HepG2 (cell line): Measurements from ENCODE around the gene MADCAM1. TPM values are rescaled to one million over a fixed set of nuclear protein-coding genes. Genes with fewer than 3 reads are reported as not detected.
A peak's percentile ranks its signal among the peaks of the same experiment; 100 is the strongest.

Experiments used
- ATAC-seq: fragments of 200-7000 bp; cut with Tn5 transposase; 3 replicates; pipeline ENCODE4 v1.9.1; 2020; ENCODE audit warnings: mild to moderate bottlenecking, moderate library complexity
- BruUV-seq: library from RNA; stranded (reverse); fragments of 400-500 nt; replicated peaks from 2 replicates; lab custom pipeline; 2021; lab: Mats Ljungman, UMichigan
- CTCF ChIA-PET: fragments of 300-600 bp; formaldehyde crosslinking; extraction: SDS; loops from one replicate; lab custom pipeline; 2021; ENCODE audit warnings: low total read pairs, inconsistent platforms, low intra/inter-chr PET ratio; lab: Yijun Ruan, JAX
- POLR2A ChIA-PET: fragments of 350-600 bp; sonication (Branson Sonifier 250); formaldehyde crosslinking; loops from one replicate; lab custom pipeline; 2020; ENCODE audit warnings: antibody characterized with exemption, inconsistent platforms; lab: Yijun Ruan, JAX
- DNase-seq: peaks from one replicate; pipeline ENCODE4 v3.0.0-alpha.2; 2015; ENCODE audit warnings: low spot score
- FAIRE-seq: peaks from 3 replicates; lab custom pipeline; 2011; peaks lifted over from hg19 to GRCh38; lab: Jason Lieb, UNC
- H2AFZ ChIP-seq: one replicate; pipeline ENCODE4 v1.6.1; 2011; ENCODE audit warnings: low read length, inconsistent platforms
- H3K27ac ChIP-seq: fragments of 300-600 bp; 3 replicates; pipeline ENCODE4 v1.8.0; 2011; ENCODE audit warnings: mixed run types, mild to moderate bottlenecking, mixed read lengths, low read length, inconsistent platforms; ENCODE audit not compliant: insufficient read depth; ENCODE audit errors: extremely low read length
- H3K27me3 ChIP-seq, 2 experiments: fragments of 200-600 bp in 1 of 2; 2 replicates in 1 of 2; 3 replicates in 1 of 2; pipeline versions ENCODE4 v1.6.0 to v1.8.0; 2011; ENCODE audit warnings: low read length in 2 of 2, mild to moderate bottlenecking in 2 of 2, moderate library complexity in 2 of 2, inconsistent platforms in 1 of 2; ENCODE audit not compliant: insufficient read depth in 2 of 2, control insufficient read depth in 1 of 2
- H3K36me3 ChIP-seq, 2 experiments: fragments of 200-600 bp in 1 of 2; replicated peaks in 1 of 2; 2 replicates in 1 of 2; 3 replicates in 1 of 2; pipeline versions ENCODE4 v1.5.1 to v1.8.0; 2011; ENCODE audit warnings: low read length in 2 of 2, inconsistent platforms in 1 of 2; ENCODE audit not compliant: insufficient read depth in 2 of 2, control insufficient read depth in 1 of 2
- H3K4me1 ChIP-seq: 2 replicates; pipeline ENCODE4 v1.5.1; 2012; ENCODE audit warnings: low read length, inconsistent platforms; ENCODE audit not compliant: insufficient read depth
- H3K4me2 ChIP-seq: 2 replicates; pipeline ENCODE4 v1.6.0; 2011; ENCODE audit warnings: low read depth, low read length, inconsistent platforms
- H3K4me3 ChIP-seq, 3 experiments: fragments of 200-600 bp in 1 of 3; sonication (generic), shearing (Covaris generic) in 1 of 3; replicated peaks in 1 of 3; 2 replicates each; pipeline ENCODE4 v1.5.1; 2011 to 2016; ENCODE audit warnings: low read length in 3 of 3, inconsistent platforms in 2 of 3, low read depth in 2 of 3, mild to moderate bottlenecking in 2 of 3, control low read depth in 1 of 3, mixed read lengths in 1 of 3; ENCODE audit not compliant: insufficient read depth in 1 of 3
- H3K79me2 ChIP-seq: one replicate; pipeline ENCODE4 v1.6.1; 2011; ENCODE audit warnings: low read length, inconsistent platforms; ENCODE audit not compliant: insufficient read depth
- H3K9ac ChIP-seq: 2 replicates; pipeline ENCODE4 v1.6.0; 2011; ENCODE audit warnings: mild to moderate bottlenecking, low read depth, low read length, inconsistent platforms; ENCODE audit not compliant: insufficient read depth
- H3K9me3 ChIP-seq: 2 replicates; pipeline ENCODE4 v1.5.1; 2012; ENCODE audit warnings: mild to moderate bottlenecking, low read length
- H4K20me1 ChIP-seq: 2 replicates; pipeline ENCODE4 v1.6.0; 2011; ENCODE audit warnings: inconsistent platforms, mild to moderate bottlenecking, low read length, moderate library complexity; ENCODE audit not compliant: insufficient read depth
- AGO2 ChIP-seq: fragments of 200-400 bp; formaldehyde crosslinking; optimal IDR thresholded peaks from 2 replicates; pipeline ENCODE3; 2017; ENCODE audit warnings: mild to moderate bottlenecking, low read depth, low read length, moderate library complexity
- NFE2L2 ChIP-seq: fragments of 150-350 bp; IDR thresholded peaks from 2 replicates; pipeline ENCODE4 v1.6.1; 2014; ENCODE audit warnings: low read length
- RBFOX2 ChIP-seq: fragments of 200-400 bp; formaldehyde crosslinking; IDR thresholded peaks from 2 replicates; pipeline ENCODE4 v1.6.1; 2017; ENCODE audit warnings: low read depth, mild to moderate bottlenecking, low read length
- TBX2 ChIP-seq: sonication (generic); formaldehyde crosslinking; IDR thresholded peaks from 2 replicates; pipeline ENCODE4 v1.5.0; 2020; ENCODE audit warnings: missing genetic modification reagents, mild to moderate bottlenecking, borderline replicate concordance
- ZC3H13 ChIP-seq: sonication (generic); formaldehyde crosslinking; IDR thresholded peaks from 2 replicates; pipeline ENCODE4 v1.8.1; 2023; ENCODE audit warnings: mild to moderate bottlenecking, missing genetic modification reagents, moderate library complexity
- WGBS: methylation state at CpG from one replicate; pipeline ENCODE4 v1.1.6; 2017; ENCODE audit warnings: low lambda C conversion rate; 5-methylcytosine and 5-hydroxymethylcytosine counted together
- in situ Hi-C: cut with HindIII; loops from 2 replicates; pipeline ENCODE4 v1.10.0; 2017; ENCODE audit warnings: low pct_unique_long_range_greater_than_20kb; ENCODE audit not compliant: extremely low pct_ligation_motif_present
- intact Hi-C: fragments of 100-400 bp; cut with micrococcal nuclease; formaldehyde crosslinking; loops from one replicate; pipeline ENCODE4 v1.10.0; 2022; ENCODE audit not compliant: unreplicated experiment
- polyA plus RNA-seq, 8 experiments: library from polyadenylated mRNA; depleted of rRNA in 3 of 8; stranded (reverse) in 7 of 8; unstranded in 1 of 8; fragments of >200 nt; fragmentation: Illumina TruSeq in 4 of 8; extraction: Trizol in 4 of 8; gene quantifications; 2 replicates each; pipeline versions ENCODE4 v1.2.1 to v1.2.3, GENCODE V29; 2011 to 2016; ENCODE audit warnings: low read depth in 4 of 8, missing spikeins in 1 of 8, mixed read lengths in 1 of 8; ENCODE audit not compliant: insufficient read depth in 1 of 8
- total RNA-seq, 5 experiments: library from RNA; depleted of rRNA; stranded (reverse); fragments of >200 nt; fragmentation: Illumina TruSeq; extraction: Trizol; gene quantifications; 2 replicates each; pipeline ENCODE4 v1.2.3, GENCODE V29; 2016; ENCODE audit warnings: low read depth in 1 of 5

Gene MADCAM1
- total and polyA plus RNA-seq, 2 of the 13 experiments (the other 11 are each of a cell fraction or from before 2014, with no cell fraction given) = 0.29 to 0.33 TPM

DNA sequence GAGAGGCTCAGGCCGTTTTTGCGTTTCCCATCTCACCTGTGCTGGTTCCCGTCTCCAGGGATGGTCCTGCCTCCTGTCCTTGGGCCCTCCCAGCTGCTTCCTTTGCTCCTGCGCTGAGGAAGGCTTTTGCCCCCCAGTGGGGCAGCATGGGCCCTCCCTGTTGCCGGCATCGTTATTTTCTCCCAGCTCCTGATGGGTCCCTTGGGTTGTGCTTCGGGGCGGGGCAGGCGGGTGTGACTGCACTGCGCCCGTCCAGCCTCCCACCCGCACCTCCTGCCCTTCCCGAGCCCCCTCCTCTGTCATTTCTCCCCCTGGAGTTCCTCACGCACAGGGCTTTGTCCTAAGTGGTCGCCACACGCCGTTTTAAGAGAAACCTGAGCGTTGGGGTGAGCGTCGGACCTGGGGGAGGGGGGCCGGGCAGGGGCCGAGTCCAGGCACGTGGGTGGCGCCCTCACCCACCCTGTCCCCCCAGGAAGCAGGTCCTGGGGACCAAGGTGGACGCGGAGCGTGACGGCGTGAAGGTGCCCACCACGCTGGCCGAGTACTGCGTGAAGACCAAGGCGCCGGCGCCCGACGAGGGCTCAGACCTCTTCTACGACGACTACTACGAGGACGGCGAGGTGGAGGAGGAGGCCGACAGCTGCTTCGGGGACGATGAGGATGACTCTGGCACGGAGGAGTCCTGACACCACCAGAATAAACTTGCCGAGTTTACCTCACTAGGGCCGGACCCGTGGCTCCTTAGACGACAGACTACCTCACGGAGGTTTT is 44.8 kb downstream of the MADCAM1 start:
- no peak for FAIRE-seq
- no peak overlapping the region for H3K4me2 ChIP-seq
- BruUV-seq = TSS peak; percentile 38
- peaks cover 10 to 39% of the 10 kb centered on the region in 2 experiments; a peak in 4 of 5 replicates for H3K36me3 ChIP-seq
- H3K9ac ChIP-seq = no peak overlapping the region
- H3K4me1 ChIP-seq = no peaks in the 10 kb centered on the region
- peak; percentile 23 for TF ChIP-seq AGO2
- no peak for TF ChIP-seq TBX2 (CRISPR knock-in tag)
- no peak for TF ChIP-seq NFE2L2
- TF ChIP-seq RBFOX2 = 0 out of 2 replicates have a peak, but pooled peaks have one; percentile 36
- POLR2A ChIA-PET = interaction anchor here (1.4 kb wide), 1 partner anchor 10 kb away, joined by 5 read pairs; no protein-coding TSS in a partner anchor
- in situ Hi-C loops = no loop called here
- no peaks in the 10 kb centered on the region for H3K9me3 ChIP-seq
- no peak overlapping the region for H3K27ac ChIP-seq
- no peak overlapping the region for H3K4me3 ChIP-seq
- H2AFZ ChIP-seq = no peak overlapping the region
- no peaks in the 10 kb centered on the region for H3K79me2 ChIP-seq
- intact Hi-C loops = no loop called here
- peaks cover 6% of the 10 kb centered on the region; the same call in 1 of the 2 replicates for H4K20me1 ChIP-seq
- ATAC-seq = no peak
- no peak for DNase-seq
- no peaks in the 10 kb centered on the region for H3K27me3 ChIP-seq
- 96% methylated on average over 51 of the region's 51 CpGs for WGBS
- CTCF ChIA-PET = no interaction called here

DNA sequence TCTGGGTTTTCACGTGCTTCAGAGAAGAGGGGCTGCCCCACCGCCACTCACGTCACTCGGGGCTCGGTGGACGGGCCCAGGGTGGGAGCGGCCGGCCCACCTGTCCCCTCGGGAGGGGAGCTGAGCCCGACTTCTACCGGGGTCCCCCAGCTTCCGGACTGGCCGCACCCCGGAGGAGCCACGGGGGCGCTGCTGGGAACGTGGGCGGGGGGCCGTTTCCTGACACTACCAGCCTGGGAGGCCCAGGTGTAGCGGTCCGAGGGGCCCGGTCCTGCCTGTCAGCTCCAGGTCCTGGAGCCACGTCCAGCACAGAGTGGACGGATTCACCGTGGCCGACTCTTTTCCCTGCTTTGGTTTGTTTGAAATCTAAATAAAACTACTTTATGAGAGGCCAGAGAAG is 45.4 kb downstream of the MADCAM1 start:
- FAIRE-seq = no peak
- no peaks in the 10 kb centered on the region for H3K4me1 ChIP-seq
- H4K20me1 ChIP-seq = peaks cover 6% of the 10 kb centered on the region; the same call in 1 of the 2 replicates
- H3K27ac ChIP-seq = no peak overlapping the region
- WGBS = 97% methylated on average over 26 of the region's 26 CpGs
- intact Hi-C loops (no loop called here), in situ Hi-C loops (no loop called here)
- no peak overlapping the region for H3K9ac ChIP-seq
- no peak for TF ChIP-seq ZC3H13 (CRISPR knock-in tag)
- ATAC-seq = no peak
- no peak overlapping the region for H2AFZ ChIP-seq
- no peaks in the 10 kb centered on the region for H3K27me3 ChIP-seq
- no peaks in the 10 kb centered on the region for H3K79me2 ChIP-seq
- H3K36me3 ChIP-seq = peaks cover 6 to 32% of the 10 kb centered on the region in 2 experiments; a peak in 4 of 5 replicates
- POLR2A ChIA-PET = interaction anchor here (1.3 to 1.4 kb wide), 4 partner anchors 8 to 92 kb away, joined by 4 to 5 read pairs (median 4); partner anchors contain the start of gene POLRMT
- CTCF ChIA-PET = no interaction called here
- no peak for DNase-seq
- no TSS peak for BruUV-seq
- H3K9me3 ChIP-seq = no peaks in the 10 kb centered on the region
- no peak overlapping the region for H3K4me3 ChIP-seq
- H3K4me2 ChIP-seq = no peak overlapping the region
